K562 (cell line): ENCODE data around the gene VWA5B1. TPM values are rescaled to one million over a fixed set of nuclear protein-coding genes. Genes with fewer than 3 reads are reported as not detected.

Source experiments
- ZBTB40 ChIP-seq, 2 experiments: fragments of 450-650 bp in 1 of 2; sonication (generic) in 1 of 2; formaldehyde crosslinking in 1 of 2; IDR thresholded peaks; 2 replicates each; pipeline versions ENCODE4 v1.7.1 to v1.9.0; 2016 to 2022; ENCODE audit warnings: inconsistent platforms in 1 of 2, mild to moderate bottlenecking in 1 of 2, missing genetic modification reagents in 1 of 2
- polyA plus RNA-seq, 8 experiments: library from polyadenylated mRNA; depleted of rRNA in 4 of 8; stranded (reverse) in 5 of 8; unstranded in 3 of 8; fragments of >200 nt; fragmentation: Nextera tagmentation in 2 of 8; fragmentation: Illumina TruSeq in 1 of 8; extraction: Ambion mirVana in 2 of 8; extraction: Trizol in 1 of 8; gene quantifications; 2 replicates each; pipeline versions ENCODE4 v1.2.1 to v1.2.3, GENCODE V29; 2011 to 2014; ENCODE audit warnings: inconsistent platforms in 1 of 8, missing spikeins in 1 of 8
- total RNA-seq, 7 experiments: library from RNA; depleted of rRNA in 6 of 7; stranded (reverse); fragments of >200 nt in 6 of 7; fragmentation: Illumina TruSeq in 2 of 7; extraction: Trizol in 2 of 7; gene quantifications; 2 replicates each; pipeline versions ENCODE4 v1.2.1 to v1.2.3, GENCODE V29; 2011 to 2021; ENCODE audit warnings: low replicate concordance in 1 of 7

VWA5B1 gene
- total and polyA plus RNA-seq, 9 of the 15 experiments (the other 6 are each of a cell fraction or from before 2014, with no cell fraction given) = not detected

- TF ChIP-seq ZBTB40 (IDR thresholded peaks at IDR 0.05) (no peak), ZBTB40 (CRISPR knock-in tag; IDR thresholded peaks at IDR 0.05) (no peak)
These were observed 45.5 kb downstream of the VWA5B1 start (continued) for GRCh38 chr1:20336105-20336605.
